RWPE2 (cell line): Measurements from ENCODE around the gene ARHGAP44.

ENCODE experiments used
- ATAC-seq: fragments of 200-7000 bp; cut with Tn5 transposase; 3 replicates; pipeline ENCODE4 v1.9.1; 2021; ENCODE audit warnings: low read depth
- DNase-seq: peaks from one replicate; pipeline ENCODE4 v3.0.0-alpha.2; 2020; ENCODE audit warnings: low spot score
- H3K27ac ChIP-seq: fragments of 450-650 bp; 2 replicates; pipeline ENCODE4 v1.5.1; 2017; ENCODE audit warnings: mild to moderate bottlenecking; ENCODE audit not compliant: poor library complexity, severe bottlenecking
- H3K27me3 ChIP-seq: fragments of 250-450 bp; sonication (Bioruptor Pico); 2 replicates; pipeline ENCODE4 v1.5.1; 2021; ENCODE audit warnings: mild to moderate bottlenecking, moderate library complexity; ENCODE audit not compliant: insufficient read depth, poor library complexity, severe bottlenecking
- H3K36me3 ChIP-seq: fragments of 250-450 bp; sonication (Bioruptor Pico); 2 replicates; pipeline ENCODE4 v1.5.1; 2020; ENCODE audit warnings: low read depth, mild to moderate bottlenecking, moderate library complexity
- H3K4me1 ChIP-seq: fragments of 250-450 bp; sonication (Bioruptor Pico); 2 replicates; pipeline ENCODE4 v1.5.1; 2021; ENCODE audit warnings: mild to moderate bottlenecking, moderate library complexity; ENCODE audit not compliant: insufficient read depth, poor library complexity, severe bottlenecking
- H3K4me3 ChIP-seq: fragments of 250-450 bp; sonication (Bioruptor Pico); 2 replicates; pipeline ENCODE4 v1.5.1; 2021; ENCODE audit warnings: mild to moderate bottlenecking, moderate library complexity; ENCODE audit not compliant: severe bottlenecking
- H3K9me3 ChIP-seq: fragments of 250-450 bp; sonication (Bioruptor Pico); 2 replicates; pipeline ENCODE4 v1.5.1; 2021; ENCODE audit warnings: mild to moderate bottlenecking, moderate library complexity; ENCODE audit not compliant: severe bottlenecking
- CTCF ChIP-seq: fragments of 450-650 bp; IDR thresholded peaks from one replicate; pipeline ENCODE4 v1.5.1; 2017; ENCODE audit warnings: mild to moderate bottlenecking, moderate library complexity; ENCODE audit not compliant: poor library complexity, severe bottlenecking

ARHGAP44 gene

GRCh38 chr17:13000561-13000960, 211.3 kb downstream of the ARHGAP44 start:
- peaks cover 95% of the 10 kb centered on the region for H3K36me3 ChIP-seq
- no peaks in the 10 kb centered on the region for H3K27me3 ChIP-seq
- no peak overlapping the region for H3K4me3 ChIP-seq
- H3K27ac ChIP-seq = no peak overlapping the region
- DNase-seq (no peak), ATAC-seq (no peak)
- TF ChIP-seq CTCF = no peak
- no peaks in the 10 kb centered on the region for H3K9me3 ChIP-seq
- H3K4me1 ChIP-seq = no peaks in the 10 kb centered on the region

- Histone ChIP-seq H3K27me3 (no peaks in the 10 kb centered on the region), H3K36me3 (peaks cover 94% of the 10 kb centered on the region), H3K4me1 (no peaks in the 10 kb centered on the region), H3K9me3 (no peaks in the 10 kb centered on the region), H3K27ac (no peak overlapping the region), H3K4me3 (no peak overlapping the region)
- ATAC-seq = no peak
- TF ChIP-seq CTCF = no peak
- DNase-seq = peak; percentile 9
Observed at GRCh38 chr17:13001991-13002615, 212.8 kb downstream of the ARHGAP44 start.

- Histone ChIP-seq H3K27me3 (no peaks in the 10 kb centered on the region), H3K36me3 (peaks cover 94% of the 10 kb centered on the region), H3K4me1 (no peaks in the 10 kb centered on the region), H3K4me3 (no peak overlapping the region), H3K9me3 (no peaks in the 10 kb centered on the region), H3K27ac (no peak overlapping the region)
- TF ChIP-seq CTCF = peak; percentile 86
- DNase-seq = peak; percentile 45
- ATAC-seq = peak; percentile 83
Observed at GRCh38 chr17:13002761-13003453, 213.6 kb downstream of the ARHGAP44 start.

GRCh38 chr17:13003454-13003851, 214.2 kb downstream of the ARHGAP44 start:
- H3K27me3 ChIP-seq = no peaks in the 10 kb centered on the region
- no peaks in the 10 kb centered on the region for H3K4me1 ChIP-seq
- H3K9me3 ChIP-seq = no peaks in the 10 kb centered on the region
- no peak overlapping the region for H3K27ac ChIP-seq
- DNase-seq = peak; percentile 35
- H3K36me3 ChIP-seq = peaks cover 94% of the 10 kb centered on the region
- TF ChIP-seq CTCF = peak; percentile 49
- H3K4me3 ChIP-seq = no peak overlapping the region
- peak; percentile 46 for ATAC-seq

GRCh38 chr17:13003927-13004326, 214.6 kb downstream of the ARHGAP44 start:
- Histone ChIP-seq H3K36me3 (peaks cover 94% of the 10 kb centered on the region), H3K27me3 (no peaks in the 10 kb centered on the region), H3K4me1 (no peaks in the 10 kb centered on the region), H3K4me3 (no peak overlapping the region), H3K27ac (no peak overlapping the region), H3K9me3 (no peaks in the 10 kb centered on the region)
- DNase-seq = no peak
- TF ChIP-seq CTCF = no peak
- ATAC-seq = no peak
